ENCODE data around the gene FGF9. TPM values are rescaled to one million over a fixed set of nuclear protein-coding genes. Genes with fewer than 3 reads are reported as not detected.

The FGF9 gene
- total RNA-seq, 1 donor from 2014 or later = 1.0 TPM

- H3K27me3 Mint-ChIP-seq (ENCODE audit: low read depth) = peaks cover 15% of the 10 kb centered on the region
- H3K36me3 Mint-ChIP-seq (ENCODE audit: low read depth) = no peaks in the 10 kb centered on the region
- H3K4me1 Mint-ChIP-seq (ENCODE audit: low read depth) = no peaks in the 10 kb centered on the region
- no peak overlapping the region for H3K27ac Mint-ChIP-seq (ENCODE audit: unreplicated experiment)
- H3K4me3 Mint-ChIP-seq (ENCODE audit: unreplicated experiment) = no peak overlapping the region
- DNase-seq (ENCODE audit: low spot score) = no peak
- TF ChIP-seq, protein P1, sequence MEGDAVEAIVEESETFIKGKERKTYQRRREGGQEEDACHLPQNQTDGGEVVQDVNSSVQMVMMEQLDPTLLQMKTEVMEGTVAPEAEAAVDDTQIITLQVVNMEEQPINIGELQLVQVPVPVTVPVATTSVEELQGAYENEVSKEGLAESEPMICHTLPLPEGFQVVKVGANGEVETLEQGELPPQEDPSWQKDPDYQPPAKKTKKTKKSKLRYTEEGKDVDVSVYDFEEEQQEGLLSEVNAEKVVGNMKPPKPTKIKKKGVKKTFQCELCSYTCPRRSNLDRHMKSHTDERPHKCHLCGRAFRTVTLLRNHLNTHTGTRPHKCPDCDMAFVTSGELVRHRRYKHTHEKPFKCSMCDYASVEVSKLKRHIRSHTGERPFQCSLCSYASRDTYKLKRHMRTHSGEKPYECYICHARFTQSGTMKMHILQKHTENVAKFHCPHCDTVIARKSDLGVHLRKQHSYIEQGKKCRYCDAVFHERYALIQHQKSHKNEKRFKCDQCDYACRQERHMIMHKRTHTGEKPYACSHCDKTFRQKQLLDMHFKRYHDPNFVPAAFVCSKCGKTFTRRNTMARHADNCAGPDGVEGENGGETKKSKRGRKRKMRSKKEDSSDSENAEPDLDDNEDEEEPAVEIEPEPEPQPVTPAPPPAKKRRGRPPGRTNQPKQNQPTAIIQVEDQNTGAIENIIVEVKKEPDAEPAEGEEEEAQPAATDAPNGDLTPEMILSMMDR (IDR thresholded peaks at IDR 0.05) = no peak
- peaks cover 6% of the 10 kb centered on the region for H3K9me3 Mint-ChIP-seq (ENCODE audit: low read depth)
Observed at GRCh38 chr13:21661097-21661909, 9.6 kb upstream of the FGF9 start.

DNA sequence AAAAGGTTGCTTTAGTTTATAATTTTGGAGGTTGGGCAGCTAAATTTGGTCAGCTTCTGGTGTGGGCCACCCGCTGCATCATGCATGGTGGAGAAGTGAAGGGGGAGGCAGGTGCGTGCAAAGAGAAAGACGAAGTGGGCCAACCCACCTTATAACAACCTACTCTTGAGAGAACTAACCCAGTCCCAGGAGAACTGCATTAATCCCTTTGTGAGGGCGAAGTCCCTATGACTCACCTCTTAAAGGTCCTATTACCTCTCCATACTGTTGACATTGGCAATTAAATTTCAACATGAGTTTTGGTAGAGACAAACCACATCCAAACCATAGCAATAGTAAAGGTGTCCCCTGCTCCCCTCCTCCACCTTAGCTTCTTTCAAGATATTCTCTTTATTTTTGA lies 7.7 kb upstream of the FGF9 start:
- H3K27me3 Mint-ChIP-seq (ENCODE audit: low read depth) = peaks cover 15% of the 10 kb centered on the region

GRCh38 chr13:21668732-21669275 lies 2.1 kb upstream of the FGF9 start:
- H3K4me1 Mint-ChIP-seq (ENCODE audit: low read depth) = peaks cover 41% of the 10 kb centered on the region
- H3K27me3 Mint-ChIP-seq (ENCODE audit: low read depth) = peaks cover 31% of the 10 kb centered on the region
- H3K27ac Mint-ChIP-seq (ENCODE audit: unreplicated experiment) = no peak overlapping the region
- TF ChIP-seq, protein P1 (IDR thresholded peaks at IDR 0.05) = no peak
- H3K4me3 Mint-ChIP-seq (ENCODE audit: unreplicated experiment) = peak overlapping the region; percentile 84
- H3K36me3 Mint-ChIP-seq (ENCODE audit: low read depth) = no peaks in the 10 kb centered on the region
- no peaks in the 10 kb centered on the region for H3K9me3 Mint-ChIP-seq (ENCODE audit: low read depth)
- DNase-seq (ENCODE audit: low spot score) = no peak

More for the DNA sequence above, 7.7 kb upstream of the FGF9 start:
- Mint-ChIP-seq H3K4me3 (ENCODE audit: unreplicated experiment) (no peak overlapping the region), H3K27ac (ENCODE audit: unreplicated experiment) (no peak overlapping the region), H3K36me3 (ENCODE audit: low read depth) (no peaks in the 10 kb centered on the region), H3K4me1 (ENCODE audit: low read depth) (no peaks in the 10 kb centered on the region), H3K9me3 (ENCODE audit: low read depth) (peaks cover 6% of the 10 kb centered on the region)
- TF ChIP-seq, protein P1 (IDR thresholded peaks at IDR 0.05) = no peak
- DNase-seq (ENCODE audit: low spot score) = no peak

DNA sequence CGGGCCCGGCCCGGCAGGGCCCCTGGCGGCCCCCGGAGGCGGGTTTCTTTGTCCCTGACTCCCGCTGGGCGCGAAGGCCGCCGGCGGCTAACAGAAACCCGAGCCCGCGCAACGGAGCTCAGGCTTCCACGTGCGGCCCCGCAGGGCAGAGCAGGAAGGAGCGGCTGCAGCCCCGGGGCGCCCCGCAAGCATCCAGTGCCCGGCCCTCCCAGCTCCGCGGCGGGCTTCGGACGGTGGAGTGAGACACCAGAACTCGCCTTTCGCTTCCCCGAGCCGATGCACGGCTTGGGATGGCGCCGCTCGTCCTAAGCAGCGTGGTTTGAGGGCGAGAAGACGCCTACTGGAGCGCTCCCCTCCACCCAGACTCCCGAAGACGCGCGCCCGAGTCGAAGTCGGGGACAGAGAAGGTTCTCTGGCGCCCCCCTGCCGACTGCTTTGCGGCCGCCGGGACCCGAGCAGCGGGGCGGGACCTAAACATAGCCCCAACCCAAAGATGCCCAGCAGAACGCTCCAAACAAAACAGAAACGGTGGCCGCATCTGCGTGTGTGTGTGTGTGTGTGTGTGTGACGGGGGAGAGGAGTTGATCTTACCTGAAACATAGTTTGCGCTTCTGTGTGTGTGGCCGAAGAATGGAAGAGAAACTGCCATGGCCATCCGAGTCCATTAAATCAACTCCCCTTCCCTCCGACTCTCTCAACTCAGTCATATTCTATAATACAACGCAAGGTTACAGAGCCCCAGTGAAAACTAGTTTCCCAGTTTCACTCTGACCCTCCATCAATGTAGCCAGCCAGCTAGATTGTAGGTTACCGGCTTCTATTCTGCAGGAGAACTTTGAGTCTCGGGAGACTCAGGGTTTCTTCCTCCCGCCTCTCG lies 629 bp upstream of the FGF9 start:
- peak overlapping the region; percentile 84 for H3K4me3 Mint-ChIP-seq (ENCODE audit: unreplicated experiment)
- H3K4me1 Mint-ChIP-seq (ENCODE audit: low read depth) = peaks cover 44% of the 10 kb centered on the region
- TF ChIP-seq, protein P1 (IDR thresholded peaks at IDR 0.05) = peak; percentile 49
- H3K27me3 Mint-ChIP-seq (ENCODE audit: low read depth) = peaks cover 32% of the 10 kb centered on the region
- no peak for DNase-seq (ENCODE audit: low spot score)
- no peaks in the 10 kb centered on the region for H3K9me3 Mint-ChIP-seq (ENCODE audit: low read depth)
- no peaks in the 10 kb centered on the region for H3K36me3 Mint-ChIP-seq (ENCODE audit: low read depth)
- H3K27ac Mint-ChIP-seq (ENCODE audit: unreplicated experiment) = peak overlapping the region; percentile 28
